ENCODE measurements around the gene DCLK1.

The DCLK1 gene

GRCh38 chr13:35957241-35957731 is 173.9 kb downstream of the DCLK1 start:
- no peak for DNase-seq (ENCODE audit: low read depth in 1 of 2, low spot score in 1 of 2)
- Histone ChIP-seq H3K4me3 (replicated peaks; ENCODE audit: insufficient read depth, low read length) (no peak overlapping the region), H3K27me3 (ENCODE audit: insufficient read depth, poor library complexity, severe bottlenecking) (no peaks in the 10 kb centered on the region), H3K27ac (replicated peaks) (no peak overlapping the region)
- TF ChIP-seq SPI1 (IDR thresholded peaks at IDR 0.05; ENCODE audit: borderline replicate concordance, low read depth) (no peak), REST (IDR thresholded peaks at IDR 0.05; ENCODE audit: insufficient replicate concordance, low read depth) (no peak), CTCF (IDR thresholded peaks at IDR 0.05; ENCODE audit: insufficient read depth, low read length) (no peak), POLR2AphosphoS5 (IDR thresholded peaks at IDR 0.05; ENCODE audit: low read depth) (no peak), GABPA (IDR thresholded peaks at IDR 0.05; ENCODE audit: low read depth) (no peak)

GRCh38 chr13:35956074-35956473 is 175.1 kb downstream of the DCLK1 start:
- DNase-seq (ENCODE audit: low read depth in 1 of 2, low spot score in 1 of 2): no peak
- H3K4me3 ChIP-seq (replicated peaks; ENCODE audit: insufficient read depth, low read length): no peak overlapping the region
- no peaks in the 10 kb centered on the region for H3K27me3 ChIP-seq (ENCODE audit: insufficient read depth, poor library complexity, severe bottlenecking)
- no peak for TF ChIP-seq REST (IDR thresholded peaks at IDR 0.05; ENCODE audit: insufficient replicate concordance, low read depth)
- TF ChIP-seq CTCF (IDR thresholded peaks at IDR 0.05; ENCODE audit: insufficient read depth, low read length): no peak
- TF ChIP-seq SPI1 (IDR thresholded peaks at IDR 0.05; ENCODE audit: borderline replicate concordance, low read depth): no peak
- no peak for TF ChIP-seq POLR2AphosphoS5 (IDR thresholded peaks at IDR 0.05; ENCODE audit: low read depth)
- H3K27ac ChIP-seq (replicated peaks): no peak overlapping the region

GRCh38 chr13:35954207-35954560 is 177.0 kb downstream of the DCLK1 start:
- no peak for DNase-seq (ENCODE audit: low read depth in 1 of 2, low spot score in 1 of 2)
- H3K27me3 ChIP-seq (ENCODE audit: insufficient read depth, poor library complexity, severe bottlenecking): no peaks in the 10 kb centered on the region
- no peak overlapping the region for H3K4me3 ChIP-seq (replicated peaks; ENCODE audit: insufficient read depth, low read length)
- TF ChIP-seq REST (IDR thresholded peaks at IDR 0.05; ENCODE audit: insufficient replicate concordance, low read depth) (no peak), GABPA (IDR thresholded peaks at IDR 0.05; ENCODE audit: low read depth) (no peak), CTCF (IDR thresholded peaks at IDR 0.05; ENCODE audit: insufficient read depth, low read length) (no peak), POLR2AphosphoS5 (IDR thresholded peaks at IDR 0.05; ENCODE audit: low read depth) (no peak), SPI1 (IDR thresholded peaks at IDR 0.05; ENCODE audit: borderline replicate concordance, low read depth) (no peak)
- no peak overlapping the region for H3K27ac ChIP-seq (replicated peaks)
